Ascending aorta (tissue), 2 donors: ENCODE data around the gene ADAM23. TPM values are rescaled to one million over a fixed set of nuclear protein-coding genes. Genes with fewer than 3 reads are reported as not detected.

Experiments
- DNase-seq, 2 donors: peaks; one replicate each; pipeline ENCODE4 v3.0.0-alpha.2; 2019; ENCODE audit warnings: low spot score in 2 of 2
- H3K27ac ChIP-seq, 2 donors: fragments of 200-600 bp; sonication (generic); one replicate each; pipeline ENCODE4 v1.5.1; 2016 to 2017; ENCODE audit warnings: mild to moderate bottlenecking in 1 of 2
- H3K27me3 ChIP-seq: fragments of 200-600 bp; sonication (generic); one replicate; pipeline ENCODE4 v1.5.1; 2017
- H3K36me3 ChIP-seq, 2 donors: fragments of 200-600 bp; sonication (generic); one replicate each; pipeline ENCODE4 v1.5.1; 2016
- H3K4me1 ChIP-seq, 2 donors: fragments of 200-600 bp; sonication (generic); one replicate each; pipeline ENCODE4 v1.5.1; 2016 to 2017; ENCODE audit warnings: mild to moderate bottlenecking in 1 of 2
- H3K4me3 ChIP-seq, 2 donors: fragments of 200-600 bp; sonication (generic); one replicate each; pipeline ENCODE4 v1.5.1; 2016 to 2017; ENCODE audit warnings: mild to moderate bottlenecking in 1 of 2
- H3K9me3 ChIP-seq, 2 donors: fragments of 200-600 bp; sonication (generic); one replicate each; pipeline ENCODE4 v1.5.1; 2016
- intact Hi-C: fragments of 100-400 bp; cut with DNase I; formaldehyde crosslinking; loops from one replicate; pipeline ENCODE4 v1.15.1; 2023
- total RNA-seq: library from RNA; depleted of rRNA; stranded (reverse); fragments of >200 nt; gene quantifications from one replicate; pipeline ENCODE4 v1.1.0, GENCODE V29; 2016
- TF ChIP-seq, protein P1 (sequence below), 3 experiments: fragments of 200-600 bp in 2 of 3; fragments of 450-650 bp in 1 of 3; sonication (generic) in 2 of 3; IDR thresholded peaks; one replicate each; pipeline ENCODE4 v1.5.1; 2016 to 2019; ENCODE audit warnings: antibody characterized with exemption in 3 of 3, mild to moderate bottlenecking in 1 of 3, moderate library complexity in 1 of 3

Gene ADAM23
- total RNA-seq, 1 donor from 2014 or later: 2.3 TPM

DNA sequence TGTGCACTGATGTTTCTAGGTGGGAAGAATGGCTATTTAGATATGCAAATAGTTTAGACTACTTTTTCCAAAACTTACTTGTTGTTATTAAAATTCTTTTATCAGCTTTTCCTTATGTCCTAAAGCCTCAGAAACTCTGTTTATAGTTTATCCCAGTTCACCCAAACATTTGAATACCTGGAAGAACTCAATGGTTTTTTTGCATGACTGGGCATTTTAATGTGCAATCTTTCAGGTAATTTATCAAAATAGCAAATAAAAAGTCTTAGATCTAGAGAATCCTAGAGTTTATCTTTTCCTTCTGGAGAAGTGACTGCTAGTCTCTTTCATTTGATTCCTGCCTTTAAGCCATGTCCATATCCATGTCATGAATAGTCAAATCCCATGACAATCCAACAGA is 9.6 kb upstream of the ADAM23 start:
- TF ChIP-seq, protein P1, sequence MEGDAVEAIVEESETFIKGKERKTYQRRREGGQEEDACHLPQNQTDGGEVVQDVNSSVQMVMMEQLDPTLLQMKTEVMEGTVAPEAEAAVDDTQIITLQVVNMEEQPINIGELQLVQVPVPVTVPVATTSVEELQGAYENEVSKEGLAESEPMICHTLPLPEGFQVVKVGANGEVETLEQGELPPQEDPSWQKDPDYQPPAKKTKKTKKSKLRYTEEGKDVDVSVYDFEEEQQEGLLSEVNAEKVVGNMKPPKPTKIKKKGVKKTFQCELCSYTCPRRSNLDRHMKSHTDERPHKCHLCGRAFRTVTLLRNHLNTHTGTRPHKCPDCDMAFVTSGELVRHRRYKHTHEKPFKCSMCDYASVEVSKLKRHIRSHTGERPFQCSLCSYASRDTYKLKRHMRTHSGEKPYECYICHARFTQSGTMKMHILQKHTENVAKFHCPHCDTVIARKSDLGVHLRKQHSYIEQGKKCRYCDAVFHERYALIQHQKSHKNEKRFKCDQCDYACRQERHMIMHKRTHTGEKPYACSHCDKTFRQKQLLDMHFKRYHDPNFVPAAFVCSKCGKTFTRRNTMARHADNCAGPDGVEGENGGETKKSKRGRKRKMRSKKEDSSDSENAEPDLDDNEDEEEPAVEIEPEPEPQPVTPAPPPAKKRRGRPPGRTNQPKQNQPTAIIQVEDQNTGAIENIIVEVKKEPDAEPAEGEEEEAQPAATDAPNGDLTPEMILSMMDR (IDR thresholded peaks at IDR 0.05): no peak
- no peak for DNase-seq
- Histone ChIP-seq H3K9me3 (no peaks in the 10 kb centered on the region), H3K27ac (no peak overlapping the region), H3K4me3 (no peak overlapping the region), H3K27me3 (no peaks in the 10 kb centered on the region), H3K4me1 (no peaks in the 10 kb centered on the region), H3K36me3 (no peaks in the 10 kb centered on the region)
- intact Hi-C loops: no loop called here

DNA sequence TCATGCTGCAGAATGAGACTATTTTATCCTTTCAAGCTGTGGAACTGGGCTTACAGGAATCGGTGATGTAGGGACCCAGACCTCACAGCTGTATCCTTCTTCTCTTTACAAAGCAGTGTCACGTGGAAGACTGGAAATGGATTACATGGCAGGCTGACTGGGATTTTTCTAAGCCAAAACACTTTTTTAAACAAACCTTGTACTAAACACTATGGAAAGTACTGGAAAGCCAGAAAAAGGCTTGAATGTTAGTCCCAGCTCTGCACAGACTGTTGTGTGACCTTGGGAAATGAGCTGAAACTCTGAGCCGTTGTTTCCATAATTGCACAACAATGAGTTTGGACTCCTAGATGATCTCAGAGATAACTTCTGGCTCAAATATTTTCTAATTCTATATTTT is 7.6 kb upstream of the ADAM23 start:
- Histone ChIP-seq H3K4me1 (no peaks in the 10 kb centered on the region), H3K9me3 (no peaks in the 10 kb centered on the region), H3K36me3 (no peaks in the 10 kb centered on the region), H3K27me3 (no peaks in the 10 kb centered on the region), H3K4me3 (no peak overlapping the region), H3K27ac (no peak overlapping the region)
- intact Hi-C loops: no loop called here
- no peak for DNase-seq
- TF ChIP-seq, protein P1 (IDR thresholded peaks at IDR 0.05): no peak

DNA sequence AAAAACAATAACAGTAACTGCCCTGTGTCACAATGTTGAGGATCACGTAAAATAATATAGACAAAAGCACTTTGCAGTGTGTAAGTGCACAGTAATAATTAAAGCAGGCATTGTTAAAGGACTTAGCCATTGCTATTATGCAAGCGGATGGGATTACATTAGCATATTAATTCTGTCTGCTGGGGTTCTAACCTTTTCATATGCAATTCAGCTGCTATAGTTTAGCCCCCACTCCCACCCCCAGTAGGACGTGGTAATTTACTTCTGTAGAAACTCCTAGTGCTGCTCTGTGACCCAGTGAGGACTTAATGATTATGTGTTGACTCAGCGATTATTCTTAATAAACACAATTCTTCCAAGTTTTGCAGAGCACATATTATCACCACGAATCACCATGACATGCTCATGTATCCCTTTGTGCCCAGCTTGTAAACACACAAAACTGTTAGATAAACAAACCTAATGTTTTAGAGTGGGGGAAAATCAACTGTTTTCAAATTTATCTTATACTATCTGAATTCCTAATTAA is 5.1 kb upstream of the ADAM23 start:
- intact Hi-C loops: no loop called here

DNA sequence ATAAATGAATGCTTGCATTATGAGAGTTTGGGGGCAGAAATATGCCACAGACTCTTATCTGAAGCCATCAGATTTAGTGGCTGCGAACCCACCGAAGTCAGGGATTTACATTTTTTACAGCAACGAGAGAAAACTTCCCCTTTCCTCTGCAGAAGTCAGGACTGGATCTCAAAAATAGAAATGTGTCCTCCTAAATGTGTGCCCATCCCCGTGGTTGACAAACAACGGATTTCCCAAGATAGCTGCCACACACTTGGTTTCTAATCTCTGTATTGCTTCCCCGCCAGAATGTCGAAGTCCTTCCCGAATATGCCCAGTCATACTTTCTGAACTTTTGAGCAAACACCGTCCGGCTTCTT is 879 bp upstream of the ADAM23 start:
- DNase-seq: no peak
- Histone ChIP-seq H3K4me1 (peaks cover 0 to 6% of the 10 kb centered on the region in 2 donors), H3K9me3 (no peaks in the 10 kb centered on the region), H3K36me3 (no peaks in the 10 kb centered on the region), H3K4me3 (peak overlapping the region; percentile 64 to 80), H3K27ac (no peak overlapping the region), H3K27me3 (no peaks in the 10 kb centered on the region)
- TF ChIP-seq, protein P1 (IDR thresholded peaks at IDR 0.05): no peak
- intact Hi-C loops: no loop called here

More for the DNA sequence above, 5.1 kb upstream of the ADAM23 start:
- no peak overlapping the region for H3K4me3 ChIP-seq
- no peak for DNase-seq
- H3K27ac ChIP-seq: no peak overlapping the region
- H3K9me3 ChIP-seq: no peaks in the 10 kb centered on the region
- H3K4me1 ChIP-seq: peaks cover 0 to 4% of the 10 kb centered on the region in 2 donors
- TF ChIP-seq, protein P1 (IDR thresholded peaks at IDR 0.05): no peak
- no peaks in the 10 kb centered on the region for H3K27me3 ChIP-seq
- H3K36me3 ChIP-seq: no peaks in the 10 kb centered on the region

DNA sequence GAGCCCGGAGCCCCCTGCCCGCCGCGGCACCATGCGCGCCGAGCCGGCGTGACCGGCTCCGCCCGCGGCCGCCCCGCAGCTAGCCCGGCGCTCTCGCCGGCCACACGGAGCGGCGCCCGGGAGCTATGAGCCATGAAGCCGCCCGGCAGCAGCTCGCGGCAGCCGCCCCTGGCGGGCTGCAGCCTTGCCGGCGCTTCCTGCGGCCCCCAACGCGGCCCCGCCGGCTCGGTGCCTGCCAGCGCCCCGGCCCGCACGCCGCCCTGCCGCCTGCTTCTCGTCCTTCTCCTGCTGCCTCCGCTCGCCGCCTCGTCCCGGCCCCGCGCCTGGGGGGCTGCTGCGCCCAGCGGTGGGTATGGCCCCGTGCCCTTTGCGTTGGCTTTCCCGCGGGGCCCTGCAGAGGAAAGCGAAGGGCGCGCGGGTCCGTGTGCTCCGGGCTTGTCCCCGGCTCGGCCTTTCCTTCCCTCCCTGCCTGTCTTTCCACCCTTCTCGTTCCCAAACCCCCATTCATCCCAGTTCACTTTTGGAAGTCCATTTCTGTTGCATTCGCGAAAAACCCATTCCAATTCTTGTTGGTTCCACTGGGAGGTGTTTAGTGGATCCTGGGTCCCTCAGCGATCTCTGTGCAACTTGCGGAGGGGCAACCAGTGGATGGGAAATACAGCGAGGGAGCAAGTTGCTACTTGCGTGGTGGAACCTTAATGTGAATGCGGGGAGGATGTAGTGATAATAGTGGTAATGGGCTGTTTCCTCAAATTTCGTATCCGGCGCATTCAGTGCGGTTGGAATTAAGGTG is 599 bp downstream of the ADAM23 start:
- TF ChIP-seq, protein P1 (IDR thresholded peaks at IDR 0.05): no peak
- peaks cover 0 to 6% of the 10 kb centered on the region in 2 donors for H3K4me1 ChIP-seq
- peak overlapping the region in 1 of 2 donors; percentile 53 for H3K27ac ChIP-seq
- no peak for DNase-seq
- no peaks in the 10 kb centered on the region for H3K9me3 ChIP-seq
- no peaks in the 10 kb centered on the region for H3K27me3 ChIP-seq
- intact Hi-C loops: no loop called here
- H3K4me3 ChIP-seq: peak overlapping the region; percentile 64 to 80
- H3K36me3 ChIP-seq: no peaks in the 10 kb centered on the region
